AG09309 (cell line): ENCODE measurements around the gene DYNC2H1.

Source experiments
- DNase-seq: peaks from one replicate; pipeline ENCODE4 v3.0.0-alpha.2; 2010; ENCODE audit warnings: low read depth
- H3K4me3 ChIP-seq: 2 replicates; pipeline ENCODE4 v1.5.1; 2011; ENCODE audit warnings: mild to moderate bottlenecking, low read depth, low read length, moderate library complexity; ENCODE audit not compliant: control insufficient read depth
- TF ChIP-seq, protein P1 (sequence below): IDR thresholded peaks from 2 replicates; pipeline ENCODE4 v1.5.1; 2011; ENCODE audit warnings: mild to moderate bottlenecking, low read depth, low read length, inconsistent platforms; ENCODE audit not compliant: insufficient read depth, control insufficient read depth; ENCODE audit errors: missing control alignments

DYNC2H1 gene

DNA sequence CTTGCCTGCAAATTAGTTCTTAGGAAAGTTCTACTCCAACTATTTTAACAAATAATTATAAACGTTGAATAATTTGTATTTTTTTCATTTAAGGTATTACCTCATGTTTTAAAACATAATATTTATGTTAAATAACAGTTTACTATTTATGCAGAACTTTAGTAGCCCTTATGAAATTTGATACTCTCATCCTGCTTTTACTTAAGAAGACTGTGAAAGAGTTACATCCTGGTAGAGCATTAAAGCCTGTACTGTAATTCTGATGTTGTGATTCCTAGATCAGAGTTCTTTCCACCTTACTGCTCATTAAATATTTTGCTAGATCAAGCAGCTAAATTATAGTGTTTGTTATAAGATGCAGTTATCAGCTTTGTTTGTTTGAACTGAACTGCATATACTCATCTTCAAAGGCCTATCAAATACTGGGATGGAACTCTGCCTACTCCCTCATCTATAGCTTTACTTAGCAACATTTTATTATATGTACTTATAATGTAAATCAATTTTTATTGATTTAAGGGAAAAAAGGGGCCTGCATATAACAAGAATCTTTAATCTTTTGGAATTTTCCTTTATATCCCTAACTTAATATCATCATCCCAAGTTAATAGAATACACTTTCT lies 304.2 kb downstream of the DYNC2H1 start:
- TF ChIP-seq, protein P1, sequence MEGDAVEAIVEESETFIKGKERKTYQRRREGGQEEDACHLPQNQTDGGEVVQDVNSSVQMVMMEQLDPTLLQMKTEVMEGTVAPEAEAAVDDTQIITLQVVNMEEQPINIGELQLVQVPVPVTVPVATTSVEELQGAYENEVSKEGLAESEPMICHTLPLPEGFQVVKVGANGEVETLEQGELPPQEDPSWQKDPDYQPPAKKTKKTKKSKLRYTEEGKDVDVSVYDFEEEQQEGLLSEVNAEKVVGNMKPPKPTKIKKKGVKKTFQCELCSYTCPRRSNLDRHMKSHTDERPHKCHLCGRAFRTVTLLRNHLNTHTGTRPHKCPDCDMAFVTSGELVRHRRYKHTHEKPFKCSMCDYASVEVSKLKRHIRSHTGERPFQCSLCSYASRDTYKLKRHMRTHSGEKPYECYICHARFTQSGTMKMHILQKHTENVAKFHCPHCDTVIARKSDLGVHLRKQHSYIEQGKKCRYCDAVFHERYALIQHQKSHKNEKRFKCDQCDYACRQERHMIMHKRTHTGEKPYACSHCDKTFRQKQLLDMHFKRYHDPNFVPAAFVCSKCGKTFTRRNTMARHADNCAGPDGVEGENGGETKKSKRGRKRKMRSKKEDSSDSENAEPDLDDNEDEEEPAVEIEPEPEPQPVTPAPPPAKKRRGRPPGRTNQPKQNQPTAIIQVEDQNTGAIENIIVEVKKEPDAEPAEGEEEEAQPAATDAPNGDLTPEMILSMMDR: no peak
- no peak for DNase-seq
- H3K4me3 ChIP-seq: no peak overlapping the region

DNA sequence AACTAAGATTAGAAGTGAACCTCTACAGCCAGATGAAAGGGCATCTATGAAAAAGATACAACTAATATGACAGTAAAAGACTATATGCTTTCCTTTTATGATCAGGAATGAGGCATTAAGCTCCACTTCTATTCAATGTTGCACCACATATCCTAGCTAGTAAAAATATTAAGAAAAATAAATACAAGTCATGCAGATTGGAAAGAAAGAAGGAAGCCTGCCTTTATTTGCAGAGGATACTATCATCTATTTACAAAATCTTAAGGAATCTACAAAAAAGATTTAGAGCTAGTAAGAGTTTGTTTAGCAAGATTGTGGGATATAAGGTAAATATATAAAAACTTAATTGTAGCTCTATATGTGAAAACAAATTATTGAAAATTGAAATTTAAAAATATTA lies 308.8 kb downstream of the DYNC2H1 start:
- DNase-seq: no peak
- TF ChIP-seq, protein P1: no peak
- H3K4me3 ChIP-seq: no peak overlapping the region

DNA sequence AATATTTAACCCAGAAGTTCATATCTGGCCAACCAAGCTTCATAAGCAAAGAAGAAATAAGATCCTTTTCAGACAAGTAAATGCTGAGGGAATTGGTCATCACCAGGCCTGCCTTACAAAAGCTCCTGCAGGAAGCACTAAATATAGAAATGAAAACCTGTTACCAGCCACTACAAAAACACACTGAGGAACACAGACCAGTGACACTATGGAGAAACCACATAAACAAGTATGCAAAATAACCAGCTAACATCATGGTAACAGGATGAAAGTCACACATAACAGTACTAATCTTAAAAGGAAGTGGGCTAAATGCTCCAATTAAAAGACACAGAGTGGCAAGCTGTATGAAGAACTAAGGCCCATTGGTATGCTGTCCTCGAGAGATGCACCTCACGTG lies 311.4 kb downstream of the DYNC2H1 start:
- TF ChIP-seq, protein P1: no peak
- no peak for DNase-seq
- H3K4me3 ChIP-seq: no peak overlapping the region

DNA sequence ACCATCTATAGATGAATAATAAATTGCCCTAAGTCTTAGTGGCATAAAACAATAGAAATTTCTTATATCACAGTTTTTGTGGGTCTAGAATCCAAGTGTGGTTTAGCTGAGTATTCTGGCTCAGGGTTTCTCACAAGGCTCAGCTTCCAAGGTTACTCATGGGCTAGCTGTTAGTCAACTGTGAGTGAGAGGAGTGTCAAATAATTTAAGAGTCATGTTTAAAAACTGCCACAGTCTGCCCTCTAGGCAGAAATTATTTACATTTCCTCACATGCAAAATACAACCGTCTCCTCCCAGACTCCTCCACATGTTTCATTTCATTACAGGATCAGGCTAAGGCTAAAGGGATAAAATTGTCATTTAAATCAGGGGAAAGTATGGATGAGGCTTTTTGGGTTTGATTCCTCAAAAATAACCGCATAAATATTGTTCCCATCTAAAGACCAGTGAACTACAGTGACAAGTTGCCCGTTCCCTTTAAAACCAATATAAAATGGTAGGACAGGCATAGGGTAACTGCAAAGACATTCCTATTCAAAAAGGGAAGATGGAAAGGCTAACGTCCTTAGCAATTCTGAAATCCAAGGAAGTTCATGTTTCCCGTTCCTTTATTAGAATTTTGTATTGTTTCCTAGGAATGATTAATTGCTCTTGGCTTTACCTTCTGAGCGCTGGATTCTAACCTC lies 324.3 kb downstream of the DYNC2H1 start:
- peak; percentile 52 for DNase-seq

DNA sequence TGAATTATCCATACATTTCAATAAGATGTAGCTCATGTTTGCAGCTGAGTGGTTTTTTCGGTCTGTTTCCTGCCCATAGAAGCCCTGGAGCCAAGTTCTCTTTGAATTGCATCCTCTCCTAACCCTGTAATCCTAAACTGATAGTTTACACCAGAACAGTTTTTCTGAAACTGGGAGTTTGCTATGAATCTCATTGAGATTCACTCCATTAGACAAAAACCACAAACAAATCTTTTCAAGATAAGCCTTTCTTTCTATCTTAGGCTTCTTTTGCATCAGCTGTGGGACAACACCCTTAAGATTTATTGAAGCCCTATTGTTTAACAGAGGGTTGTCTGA lies 324.8 kb downstream of the DYNC2H1 start:
- TF ChIP-seq, protein P1: no peak
- H3K4me3 ChIP-seq: no peak overlapping the region
- DNase-seq: no peak

More for the DNA sequence above, 324.3 kb downstream of the DYNC2H1 start:
- no peak overlapping the region for H3K4me3 ChIP-seq
- TF ChIP-seq, protein P1: peak; percentile 2

DNA sequence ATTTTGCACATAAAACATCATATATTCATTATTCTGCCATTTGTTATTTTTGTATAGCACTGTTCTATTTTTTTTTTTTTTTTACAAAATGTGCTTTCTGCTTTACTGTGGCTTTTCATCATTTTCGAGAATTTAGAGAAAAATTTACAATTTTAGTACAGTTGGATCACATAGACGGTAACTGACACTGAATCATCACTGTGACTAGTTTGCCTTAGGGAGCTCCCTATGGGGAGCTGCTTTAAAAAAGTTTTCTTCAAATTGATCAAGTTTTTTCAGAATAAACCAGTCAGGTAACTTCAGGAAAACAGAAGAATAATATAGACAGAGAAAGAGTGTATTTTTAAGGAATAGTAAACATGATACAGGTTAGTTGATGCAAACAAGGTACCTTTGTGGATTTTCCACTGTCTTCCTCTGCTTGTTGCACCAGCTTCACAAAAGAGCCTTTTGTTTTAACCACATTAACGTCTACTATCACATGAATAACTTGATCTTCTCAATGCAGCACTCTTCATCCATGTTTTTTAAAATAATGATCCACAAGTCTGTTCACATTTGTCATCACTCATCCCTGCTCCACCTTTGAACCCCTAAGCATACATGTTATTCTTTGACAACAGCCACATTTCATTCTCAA lies 327.0 kb downstream of the DYNC2H1 start:
- no peak overlapping the region for H3K4me3 ChIP-seq
- TF ChIP-seq, protein P1: no peak
- no peak for DNase-seq
